ENCODE results near the gene MRPL3. TPM values are rescaled to one million over a fixed set of nuclear protein-coding genes. Genes with fewer than 3 reads are reported as not detected.

The MRPL3 gene
- total RNA-seq, 1 experiment from 2014 or later: 142 TPM

DNA sequence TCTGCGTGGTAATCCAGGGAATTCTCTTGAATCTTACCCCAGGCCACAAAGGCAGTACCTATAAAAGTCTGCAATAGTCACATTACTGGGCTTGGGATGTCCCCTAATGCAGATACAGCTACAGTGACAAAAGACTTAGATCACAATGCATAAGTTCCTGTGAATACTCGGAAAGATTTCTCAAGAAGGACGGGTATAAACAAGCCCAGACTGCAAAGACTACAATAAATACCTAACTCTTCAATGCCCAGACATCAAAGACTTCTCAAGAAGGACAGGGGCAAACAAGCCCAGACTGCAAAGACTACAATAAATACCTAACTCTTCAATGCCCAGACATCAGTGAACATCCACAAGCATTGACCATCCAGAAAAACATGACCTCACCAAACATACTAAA, 70.3 kb downstream of the MRPL3 start:
- no peaks in the 10 kb centered on the region for H4K20me1 ChIP-seq (ENCODE audit: insufficient read depth)
- ATAC-seq (no peak), DNase-seq (ENCODE audit: low read depth, low spot score) (no peak)
- H3K9me2 ChIP-seq (ENCODE audit: insufficient read depth): no peaks in the 10 kb centered on the region
- no peaks in the 10 kb centered on the region for H3K9me3 ChIP-seq (ENCODE audit: control insufficient read depth in 1 of 2, insufficient read depth in 1 of 2, low read depth in 1 of 2, low read length in 2 of 2)
- no peaks in the 10 kb centered on the region for H3K36me3 ChIP-seq (ENCODE audit: control insufficient read depth in 1 of 2, insufficient read depth in 2 of 2, low read length in 2 of 2)
- no peaks in the 10 kb centered on the region for H3K4me1 ChIP-seq (ENCODE audit: control insufficient read depth in 1 of 2, insufficient read depth in 2 of 2, low read length in 2 of 2)
- H3K27me3 ChIP-seq (ENCODE audit: insufficient read depth, low read length): no peaks in the 10 kb centered on the region
- no TSS peak for BruUV-seq (replicated peaks)
- H3K79me2 ChIP-seq (ENCODE audit: insufficient read depth, low read length): no peaks in the 10 kb centered on the region
- H3K4me2 ChIP-seq (ENCODE audit: low read length): no peak overlapping the region
- intact Hi-C loops (cut with micrococcal nuclease): no loop called here
- ChIA-PET POLR2A (no interaction called here), CTCF (no interaction called here), RAD21 (ENCODE audit: low non-redundant PET in 1 of 2, low total read pairs in 2 of 2, uncharacterized antibody in 2 of 2, unreplicated experiment in 2 of 2) (no interaction called here)
- H3K27ac ChIP-seq (ENCODE audit: low read depth, low read length): no peak overlapping the region
- H3K9ac ChIP-seq (ENCODE audit: low read length): no peak overlapping the region
- H2AFZ ChIP-seq (ENCODE audit: low read depth, low read length, poor library complexity, severe bottlenecking): no peak overlapping the region
- H3K4me3 ChIP-seq (replicated peaks in 1 of 2; ENCODE audit: low read depth in 1 of 2, low read length in 2 of 2): no peak overlapping the region
- TF ChIP-seq, protein P1, sequence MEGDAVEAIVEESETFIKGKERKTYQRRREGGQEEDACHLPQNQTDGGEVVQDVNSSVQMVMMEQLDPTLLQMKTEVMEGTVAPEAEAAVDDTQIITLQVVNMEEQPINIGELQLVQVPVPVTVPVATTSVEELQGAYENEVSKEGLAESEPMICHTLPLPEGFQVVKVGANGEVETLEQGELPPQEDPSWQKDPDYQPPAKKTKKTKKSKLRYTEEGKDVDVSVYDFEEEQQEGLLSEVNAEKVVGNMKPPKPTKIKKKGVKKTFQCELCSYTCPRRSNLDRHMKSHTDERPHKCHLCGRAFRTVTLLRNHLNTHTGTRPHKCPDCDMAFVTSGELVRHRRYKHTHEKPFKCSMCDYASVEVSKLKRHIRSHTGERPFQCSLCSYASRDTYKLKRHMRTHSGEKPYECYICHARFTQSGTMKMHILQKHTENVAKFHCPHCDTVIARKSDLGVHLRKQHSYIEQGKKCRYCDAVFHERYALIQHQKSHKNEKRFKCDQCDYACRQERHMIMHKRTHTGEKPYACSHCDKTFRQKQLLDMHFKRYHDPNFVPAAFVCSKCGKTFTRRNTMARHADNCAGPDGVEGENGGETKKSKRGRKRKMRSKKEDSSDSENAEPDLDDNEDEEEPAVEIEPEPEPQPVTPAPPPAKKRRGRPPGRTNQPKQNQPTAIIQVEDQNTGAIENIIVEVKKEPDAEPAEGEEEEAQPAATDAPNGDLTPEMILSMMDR (IDR thresholded peaks at IDR 0.05 in 2 of 3, conservative IDR thresholded peaks at IDR 0.05 in 1 of 3; ENCODE audit: borderline replicate concordance in 1 of 3, insufficient read depth in 1 of 3, low read depth in 2 of 3, low read length in 2 of 3): no peak
- TF ChIP-seq SRF (IDR thresholded peaks at IDR 0.05; ENCODE audit: low read depth): no peak
- no peak for TF ChIP-seq ZFX (IDR thresholded peaks at IDR 0.05)

DNA sequence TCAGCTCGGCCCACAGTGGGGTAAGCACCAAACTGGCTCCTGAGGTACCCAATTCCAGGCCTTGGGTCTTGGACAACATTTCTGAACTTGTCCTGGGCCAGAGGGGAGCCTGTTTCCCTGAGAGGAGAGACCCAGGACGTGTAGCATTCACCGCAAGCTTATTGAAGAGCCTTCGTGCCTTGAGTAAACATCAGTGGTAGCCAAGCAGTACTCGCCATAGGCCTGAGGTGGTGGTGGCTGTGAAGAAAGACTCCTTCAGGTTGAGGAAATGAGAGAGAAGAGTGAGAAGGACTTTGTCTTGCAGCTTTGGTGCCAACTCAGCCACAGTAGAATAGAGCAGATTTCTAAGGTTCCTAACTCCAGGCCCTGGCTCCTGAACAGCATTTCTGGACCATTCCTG, 71.0 kb downstream of the MRPL3 start:
- no peak overlapping the region for H3K4me3 ChIP-seq (replicated peaks in 1 of 2; ENCODE audit: low read depth in 1 of 2, low read length in 2 of 2)
- no peaks in the 10 kb centered on the region for H3K9me2 ChIP-seq (ENCODE audit: insufficient read depth)
- no peaks in the 10 kb centered on the region for H3K9me3 ChIP-seq (ENCODE audit: control insufficient read depth in 1 of 2, insufficient read depth in 1 of 2, low read depth in 1 of 2, low read length in 2 of 2)
- no peak overlapping the region for H2AFZ ChIP-seq (ENCODE audit: low read depth, low read length, poor library complexity, severe bottlenecking)
- ATAC-seq (no peak), DNase-seq (ENCODE audit: low read depth, low spot score) (no peak)
- no peaks in the 10 kb centered on the region for H3K27me3 ChIP-seq (ENCODE audit: insufficient read depth, low read length)
- H3K27ac ChIP-seq (ENCODE audit: low read depth, low read length): no peak overlapping the region
- ChIA-PET RAD21 (ENCODE audit: low non-redundant PET in 1 of 2, low total read pairs in 2 of 2, uncharacterized antibody in 2 of 2, unreplicated experiment in 2 of 2) (no interaction called here), CTCF (no interaction called here), POLR2A (no interaction called here)
- H3K4me1 ChIP-seq (ENCODE audit: control insufficient read depth in 1 of 2, insufficient read depth in 2 of 2, low read length in 2 of 2): no peaks in the 10 kb centered on the region
- no TSS peak for BruUV-seq (replicated peaks)
- TF ChIP-seq YY1 (IDR thresholded peaks at IDR 0.05; ENCODE audit: extremely low read depth, insufficient replicate concordance, low read depth, low read length) (no peak), SRF (IDR thresholded peaks at IDR 0.05; ENCODE audit: low read depth) (no peak), RAD21 (IDR thresholded peaks at IDR 0.05; ENCODE audit: low read depth) (no peak), FOSL1 (IDR thresholded peaks at IDR 0.05; ENCODE audit: low read depth) (no peak), ATF3 (IDR thresholded peaks at IDR 0.05) (no peak), SIN3A (IDR thresholded peaks at IDR 0.05; ENCODE audit: low read depth) (no peak), SP1 (IDR thresholded peaks at IDR 0.05; ENCODE audit: low read depth) (no peak), ZFX (IDR thresholded peaks at IDR 0.05) (no peak), EGR1 (IDR thresholded peaks at IDR 0.05; ENCODE audit: low read depth) (no peak)
- TF ChIP-seq, protein P2, sequence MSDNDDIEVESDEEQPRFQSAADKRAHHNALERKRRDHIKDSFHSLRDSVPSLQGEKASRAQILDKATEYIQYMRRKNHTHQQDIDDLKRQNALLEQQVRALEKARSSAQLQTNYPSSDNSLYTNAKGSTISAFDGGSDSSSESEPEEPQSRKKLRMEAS (IDR thresholded peaks at IDR 0.05): no peak
- TF ChIP-seq, protein P1 (IDR thresholded peaks at IDR 0.05 in 2 of 3, conservative IDR thresholded peaks at IDR 0.05 in 1 of 3; ENCODE audit: borderline replicate concordance in 1 of 3, insufficient read depth in 1 of 3, low read depth in 2 of 3, low read length in 2 of 3): no peak
- H3K79me2 ChIP-seq (ENCODE audit: insufficient read depth, low read length): no peaks in the 10 kb centered on the region
- intact Hi-C loops (cut with micrococcal nuclease): no loop called here
- H3K9ac ChIP-seq (ENCODE audit: low read length): no peak overlapping the region
- no peaks in the 10 kb centered on the region for H4K20me1 ChIP-seq (ENCODE audit: insufficient read depth)
- H3K36me3 ChIP-seq (ENCODE audit: control insufficient read depth in 1 of 2, insufficient read depth in 2 of 2, low read length in 2 of 2): no peaks in the 10 kb centered on the region
- H3K4me2 ChIP-seq (ENCODE audit: low read length): no peak overlapping the region

Data from HCT116 (cell line).